ENCODE measurements around the gene SFSWAP. TPM values are rescaled to one million over a fixed set of nuclear protein-coding genes. Genes with fewer than 3 reads are reported as not detected.

Gene SFSWAP
- total RNA-seq, 1 experiment from 2014 or later: 27.4 TPM

GRCh38 chr12:131832321-131833231, 121.7 kb downstream of the SFSWAP start:
- DNase-seq (ENCODE audit: low read depth): peak; percentile 76

DNA sequence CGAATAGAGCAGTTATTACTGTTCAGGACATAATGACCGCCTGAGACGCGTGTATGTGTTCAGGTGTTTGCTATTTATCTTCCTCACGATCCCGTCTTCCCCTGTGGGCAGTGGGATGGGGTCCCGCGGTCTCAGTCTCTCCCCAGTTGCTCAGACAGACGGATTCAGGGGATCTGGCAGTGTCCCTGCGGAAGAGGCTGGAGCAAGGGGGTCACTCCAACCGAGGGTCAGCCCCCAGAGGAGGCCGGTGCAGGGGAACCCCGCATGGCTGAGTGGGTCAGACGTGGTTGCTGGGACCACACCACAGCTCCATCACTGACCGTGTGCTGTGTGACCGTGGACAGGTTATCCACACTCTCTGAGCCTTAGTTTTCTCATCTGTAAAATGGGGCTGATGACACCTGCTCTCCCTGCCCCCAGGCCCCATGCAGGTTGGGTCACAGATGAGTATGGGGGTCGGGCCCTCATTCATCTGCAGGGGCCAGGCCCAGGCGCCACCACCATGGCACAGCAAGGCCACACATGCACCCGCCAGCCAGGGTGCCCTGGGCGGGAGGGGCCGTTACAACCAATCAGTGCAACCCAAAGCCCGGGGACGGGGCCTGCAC, 122.5 kb downstream of the SFSWAP start:
- DNase-seq (ENCODE audit: low read depth): no peak

- DNase-seq (ENCODE audit: low read depth): peak; percentile 37
These were observed 123.2 kb downstream of the SFSWAP start for GRCh38 chr12:131833896-131834641.

- no peak for DNase-seq (ENCODE audit: low read depth)
These were observed 124.1 kb downstream of the SFSWAP start for GRCh38 chr12:131834798-131835615.

GRCh38 chr12:131835616-131836171, 124.8 kb downstream of the SFSWAP start:
- DNase-seq (ENCODE audit: low read depth): no peak

DNA sequence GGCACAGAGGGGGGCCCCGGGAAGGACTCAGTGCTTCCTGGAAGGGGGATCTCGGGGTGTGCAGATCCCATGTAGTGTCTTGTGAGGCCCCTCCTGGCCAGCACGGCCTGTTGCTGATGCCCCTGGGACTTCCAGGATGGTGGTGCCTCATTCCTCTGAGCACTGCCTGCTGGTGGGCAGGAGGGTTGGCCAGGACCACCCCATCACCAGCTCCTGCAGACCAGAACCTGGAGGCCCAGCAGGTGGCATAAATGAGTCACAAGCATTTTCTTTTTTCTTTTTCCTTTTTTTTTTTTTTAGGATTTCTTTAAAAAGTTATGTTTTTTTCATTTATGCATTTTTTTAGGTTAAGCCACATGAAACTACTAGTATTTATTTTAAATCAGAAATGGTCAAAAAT, 125.3 kb downstream of the SFSWAP start:
- DNase-seq (ENCODE audit: low read depth): no peak

- no peak for DNase-seq (ENCODE audit: low read depth)
These were observed 126.0 kb downstream of the SFSWAP start for GRCh38 chr12:131836714-131837397.

DNA sequence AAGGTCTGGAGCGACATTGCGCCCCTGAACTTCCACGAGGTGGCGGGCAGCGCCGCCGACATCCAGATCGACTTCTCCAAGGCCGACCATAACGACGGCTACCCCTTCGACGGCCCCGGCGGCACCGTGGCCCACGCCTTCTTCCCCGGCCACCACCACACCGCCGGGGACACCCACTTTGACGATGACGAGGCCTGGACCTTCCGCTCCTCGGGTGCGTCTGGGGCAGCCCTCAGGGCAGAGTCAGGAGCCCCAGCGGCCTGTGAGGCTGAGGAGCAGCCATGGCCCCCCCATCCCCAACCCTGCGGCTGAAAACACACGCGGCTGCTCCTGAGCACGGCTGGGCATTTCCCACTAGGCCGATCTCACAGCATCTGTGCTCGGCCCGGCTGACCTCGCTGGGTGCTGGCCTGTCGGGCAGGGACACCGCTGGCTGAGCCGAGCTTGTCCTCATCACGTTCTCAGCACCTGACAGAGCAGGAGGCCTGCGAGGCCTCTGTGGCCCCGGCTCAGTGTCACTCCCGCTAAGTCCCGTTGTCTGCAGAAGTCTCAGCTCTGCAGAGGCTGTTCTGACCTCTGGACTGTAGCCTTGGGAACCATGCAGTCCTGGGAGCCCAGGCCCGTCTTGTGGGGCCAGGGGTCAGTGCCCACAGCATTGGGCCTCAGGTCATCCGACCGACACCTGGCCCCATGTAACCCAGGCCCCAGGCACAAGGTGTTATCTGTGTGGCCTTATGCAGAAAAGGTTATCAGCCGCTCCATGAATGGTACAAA, 129.9 kb downstream of the SFSWAP start:
- no peak for DNase-seq (ENCODE audit: low read depth)

- no peak for DNase-seq (ENCODE audit: low read depth)
These were observed 130.7 kb downstream of the SFSWAP start for GRCh38 chr12:131841547-131841946.

GRCh38 chr12:131842169-131842568, 131.3 kb downstream of the SFSWAP start:
- DNase-seq (ENCODE audit: low read depth): no peak

GRCh38 chr12:131843527-131843926, 132.6 kb downstream of the SFSWAP start:
- DNase-seq (ENCODE audit: low read depth): no peak

DNA sequence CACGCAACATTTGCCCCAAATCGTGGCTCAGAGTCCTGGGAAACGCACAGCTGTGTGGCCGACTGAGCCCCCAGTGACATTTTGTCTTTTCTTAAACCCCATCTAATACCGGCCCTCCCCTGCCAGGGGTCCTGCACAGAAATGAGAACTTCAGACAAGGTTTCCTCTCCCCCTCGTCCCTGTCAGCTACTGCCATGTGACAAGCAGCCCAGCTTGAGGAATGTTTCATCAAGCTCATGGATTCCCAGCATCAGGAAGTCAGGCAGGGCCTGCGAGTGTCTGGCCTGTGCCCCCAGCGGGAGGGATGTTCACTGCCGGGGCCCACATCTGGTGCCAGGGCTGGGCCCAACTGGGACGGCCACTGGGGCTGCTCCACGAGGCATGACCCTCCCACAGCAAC, 133.2 kb downstream of the SFSWAP start:
- no peak for DNase-seq (ENCODE audit: low read depth)

DNA sequence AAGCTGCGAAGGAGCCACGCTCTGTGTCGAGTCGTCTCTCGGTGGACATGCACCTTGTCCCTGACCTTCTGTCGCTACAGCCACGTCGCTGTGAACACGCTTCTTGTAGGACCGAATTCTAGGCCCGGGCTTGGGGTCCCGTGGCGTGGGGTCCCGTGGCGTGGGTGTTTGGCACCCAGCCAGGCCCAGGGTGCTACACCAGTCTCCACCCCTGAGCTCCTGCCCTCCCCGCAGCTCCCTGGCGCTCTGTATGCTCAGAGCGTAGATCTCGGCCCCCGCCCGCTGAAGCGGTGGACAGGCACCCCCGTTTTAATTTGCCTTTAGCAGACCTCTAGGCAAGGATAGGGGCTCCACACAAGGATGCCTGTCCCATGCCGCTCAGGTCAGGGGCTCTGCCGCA, 133.8 kb downstream of the SFSWAP start:
- DNase-seq (ENCODE audit: low read depth): no peak

DNA sequence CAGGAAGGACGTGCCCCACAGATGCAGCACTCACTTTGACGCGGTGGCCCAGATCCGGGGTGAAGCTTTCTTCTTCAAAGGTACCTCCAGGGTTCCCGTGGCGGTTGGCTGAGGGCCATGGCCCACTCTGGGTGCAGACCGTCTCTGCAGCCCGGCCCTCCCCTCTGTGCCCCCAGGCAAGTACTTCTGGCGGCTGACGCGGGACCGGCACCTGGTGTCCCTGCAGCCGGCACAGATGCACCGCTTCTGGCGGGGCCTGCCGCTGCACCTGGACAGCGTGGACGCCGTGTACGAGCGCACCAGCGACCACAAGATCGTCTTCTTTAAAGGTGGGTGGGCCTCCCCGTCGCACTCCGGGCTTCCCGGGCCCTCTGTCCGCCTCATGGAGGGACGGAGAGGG, 134.2 kb downstream of the SFSWAP start:
- DNase-seq (ENCODE audit: low read depth): no peak

GRCh38 chr12:131847456-131847855, 136.6 kb downstream of the SFSWAP start:
- no peak for DNase-seq (ENCODE audit: low read depth)

- no peak for DNase-seq (ENCODE audit: low read depth)
These were observed 137.9 kb downstream of the SFSWAP start for GRCh38 chr12:131848753-131849152.

Data from LHCN-M2 (cell line).